AG09319 (cell line): ENCODE measurements around the gene GPX7.

Experiments
- DNase-seq: peaks from one replicate; pipeline ENCODE4 v3.0.0-alpha.2; 2010; ENCODE audit warnings: low read depth; ENCODE audit errors: extremely low read depth
- TF ChIP-seq, protein P1 (sequence below): IDR thresholded peaks from 2 replicates; pipeline ENCODE4 v1.5.1; 2011; ENCODE audit warnings: low read depth, mild to moderate bottlenecking, inconsistent platforms, low read length, moderate library complexity

GPX7 gene

DNA sequence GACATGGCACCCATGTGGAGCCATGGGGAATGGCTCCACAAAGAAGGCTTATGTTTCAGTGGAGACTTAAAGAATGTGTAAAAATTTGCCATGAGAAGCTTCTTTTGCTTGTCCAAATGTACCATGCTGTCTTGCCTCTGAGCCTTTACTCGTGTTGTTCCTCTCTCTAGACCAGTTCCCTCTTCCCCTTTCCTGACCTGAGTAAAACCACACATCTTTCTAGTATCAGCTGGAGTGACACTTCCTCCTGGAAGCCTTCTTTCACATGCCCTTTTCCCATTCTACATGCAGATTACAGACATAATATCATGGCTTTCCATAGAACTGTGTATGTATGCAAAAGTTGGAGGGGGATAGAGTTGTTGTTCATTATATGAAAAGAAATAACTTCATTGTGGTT lies 13.6 kb upstream of the GPX7 start:
- TF ChIP-seq, protein P1, sequence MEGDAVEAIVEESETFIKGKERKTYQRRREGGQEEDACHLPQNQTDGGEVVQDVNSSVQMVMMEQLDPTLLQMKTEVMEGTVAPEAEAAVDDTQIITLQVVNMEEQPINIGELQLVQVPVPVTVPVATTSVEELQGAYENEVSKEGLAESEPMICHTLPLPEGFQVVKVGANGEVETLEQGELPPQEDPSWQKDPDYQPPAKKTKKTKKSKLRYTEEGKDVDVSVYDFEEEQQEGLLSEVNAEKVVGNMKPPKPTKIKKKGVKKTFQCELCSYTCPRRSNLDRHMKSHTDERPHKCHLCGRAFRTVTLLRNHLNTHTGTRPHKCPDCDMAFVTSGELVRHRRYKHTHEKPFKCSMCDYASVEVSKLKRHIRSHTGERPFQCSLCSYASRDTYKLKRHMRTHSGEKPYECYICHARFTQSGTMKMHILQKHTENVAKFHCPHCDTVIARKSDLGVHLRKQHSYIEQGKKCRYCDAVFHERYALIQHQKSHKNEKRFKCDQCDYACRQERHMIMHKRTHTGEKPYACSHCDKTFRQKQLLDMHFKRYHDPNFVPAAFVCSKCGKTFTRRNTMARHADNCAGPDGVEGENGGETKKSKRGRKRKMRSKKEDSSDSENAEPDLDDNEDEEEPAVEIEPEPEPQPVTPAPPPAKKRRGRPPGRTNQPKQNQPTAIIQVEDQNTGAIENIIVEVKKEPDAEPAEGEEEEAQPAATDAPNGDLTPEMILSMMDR: no peak
- no peak for DNase-seq

DNA sequence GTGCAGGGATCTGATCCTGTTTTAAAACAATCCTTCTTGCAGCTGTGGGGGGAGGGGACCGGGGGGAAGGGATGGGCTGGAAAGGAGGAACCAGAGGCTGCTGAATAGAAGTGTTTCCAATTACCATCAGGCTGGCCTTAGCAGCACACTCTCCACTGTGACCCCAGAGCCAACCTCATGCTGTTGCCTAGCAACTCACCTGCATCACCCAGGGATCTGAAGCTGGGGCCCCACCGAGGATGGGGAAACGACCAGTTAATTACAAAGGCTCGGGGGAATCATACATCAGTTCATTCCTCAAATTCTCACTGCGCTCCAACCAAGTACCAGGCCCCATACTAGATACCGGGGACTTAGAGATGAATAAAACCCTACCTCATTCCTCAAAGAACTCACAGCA lies 11.9 kb upstream of the GPX7 start:
- TF ChIP-seq, protein P1: no peak
- DNase-seq: no peak

DNA sequence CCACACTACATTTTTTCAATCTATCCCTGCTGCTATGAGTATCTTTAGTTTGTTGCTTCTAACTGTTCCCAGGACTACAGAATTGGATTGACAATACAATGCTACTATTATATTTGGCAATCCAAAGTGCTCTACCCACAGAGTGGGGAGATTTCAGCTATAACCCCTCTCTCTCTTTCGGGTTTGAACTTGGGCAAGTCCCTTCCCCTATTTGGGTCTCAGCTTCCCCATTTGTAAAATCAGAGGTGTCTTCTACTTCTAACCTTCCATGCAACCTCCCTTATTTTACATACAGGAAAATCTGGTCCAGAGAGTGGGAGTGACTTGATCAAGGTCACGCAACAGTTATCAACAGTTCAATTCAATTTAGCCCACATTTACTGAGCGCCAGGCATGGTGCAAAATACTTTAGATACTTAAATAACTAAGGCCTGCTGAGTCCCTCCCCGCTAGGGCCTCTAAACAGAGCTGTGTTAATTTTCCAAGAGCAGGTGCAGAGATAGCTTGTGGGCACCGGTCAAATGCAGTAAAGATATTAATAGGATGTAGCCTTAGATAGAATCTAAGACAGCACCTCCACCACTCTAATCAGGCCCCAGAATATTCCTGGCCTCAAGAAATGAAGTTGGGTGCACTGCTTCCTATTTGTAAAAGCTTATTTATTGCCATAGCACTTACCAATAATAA lies 9.4 kb upstream of the GPX7 start:
- TF ChIP-seq, protein P1: no peak

DNA sequence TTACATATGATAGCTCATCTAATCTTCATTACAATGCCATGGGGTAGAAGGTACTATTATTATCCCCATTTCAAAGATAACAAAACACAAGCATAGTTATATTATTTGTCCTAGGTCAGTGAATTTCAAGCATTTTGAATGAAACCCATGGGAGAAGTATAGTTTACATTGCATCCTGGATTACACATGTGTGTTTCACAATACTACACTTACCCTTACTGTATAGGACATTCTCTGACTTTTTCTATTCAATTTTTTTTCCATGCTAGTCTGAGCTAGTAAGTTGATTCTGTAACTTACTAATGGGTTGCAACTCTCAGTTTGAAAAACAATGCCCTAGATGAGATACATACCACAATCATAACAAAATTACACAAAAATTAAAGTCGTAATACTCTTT lies 8.7 kb upstream of the GPX7 start:
- TF ChIP-seq, protein P1: no peak
- no peak for DNase-seq

More for the DNA sequence above, 9.4 kb upstream of the GPX7 start:
- no peak for DNase-seq

DNA sequence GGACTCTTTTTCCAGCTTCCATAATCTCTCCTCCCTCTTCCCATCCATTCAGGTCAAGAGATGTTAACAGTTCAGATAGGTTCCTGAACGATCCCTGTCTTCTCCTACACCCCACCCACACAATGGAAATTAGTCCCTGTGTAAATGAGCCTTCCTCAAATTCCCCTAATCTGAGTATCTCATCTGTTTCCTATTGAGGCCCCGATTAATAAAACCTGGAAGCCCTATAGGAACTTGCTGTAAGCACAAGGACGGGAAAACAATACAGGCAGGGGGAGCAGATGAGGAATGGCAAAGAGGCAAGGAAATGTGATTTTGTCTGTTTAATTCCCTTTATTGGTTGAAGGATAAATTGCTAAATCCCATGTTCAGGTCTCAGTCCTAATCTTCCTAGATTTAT lies 7.1 kb upstream of the GPX7 start:
- no peak for DNase-seq
- TF ChIP-seq, protein P1: no peak

DNA sequence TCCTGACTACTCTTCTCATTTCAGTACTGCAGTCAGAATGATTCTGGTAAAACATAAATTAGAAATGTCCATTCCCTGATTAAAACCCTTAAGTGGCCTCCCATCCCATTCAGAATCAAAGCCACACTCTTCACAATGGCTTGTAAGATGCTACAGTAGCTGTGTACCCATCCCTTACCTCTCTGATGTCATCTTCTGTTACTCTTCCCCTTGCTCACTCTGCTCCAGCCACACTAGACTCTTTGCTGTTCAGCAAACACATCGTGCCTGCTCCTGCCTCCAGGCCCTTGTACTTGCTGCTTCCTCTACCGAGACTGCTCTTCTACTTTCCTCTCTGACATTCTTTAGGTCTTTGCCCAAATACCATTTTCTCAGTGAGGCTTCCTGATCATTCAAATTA lies 4.3 kb upstream of the GPX7 start:
- no peak for DNase-seq
- TF ChIP-seq, protein P1: no peak

DNA sequence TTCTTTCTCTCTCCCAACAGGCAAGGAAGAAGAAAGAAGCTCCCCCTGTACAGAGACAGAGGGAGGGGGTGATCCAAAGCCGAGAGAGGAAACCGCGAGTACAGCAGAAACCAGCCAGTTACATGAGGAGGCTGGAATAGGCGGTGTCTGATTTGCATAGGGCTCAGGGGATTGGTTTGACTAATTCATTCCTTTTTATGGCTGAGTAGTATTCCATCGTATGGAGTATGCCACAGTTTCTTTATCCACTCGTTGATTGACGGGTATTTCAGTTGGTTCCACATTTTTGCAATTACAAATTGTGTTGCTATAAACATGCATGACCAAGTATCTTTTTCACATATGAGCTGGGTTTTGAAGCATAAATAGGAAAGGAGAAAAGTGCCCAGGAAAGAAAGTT lies 3.4 kb upstream of the GPX7 start:
- TF ChIP-seq, protein P1: no peak
- no peak for DNase-seq
